Thyroid gland (tissue), 4 donors: Measurements from ENCODE around the gene TBX21.

Experiments used
- POLR2A ChIP-seq, 2 donors: fragments of 450-650 bp; IDR thresholded peaks; one replicate each; pipeline ENCODE4 v1.6.1; 2017; ENCODE audit warnings: antibody characterized with exemption in 2 of 2, mild to moderate bottlenecking in 2 of 2, moderate library complexity in 1 of 2
- TF ChIP-seq, protein P1 (sequence below), 6 experiments: fragments of 200-600 bp in 3 of 6; fragments of 450-650 bp in 3 of 6; sonication (generic) in 3 of 6; IDR thresholded peaks; one replicate each; pipeline ENCODE4 v1.5.1; 2016 to 2019; ENCODE audit warnings: antibody characterized with exemption in 6 of 6, mild to moderate bottlenecking in 2 of 6, inconsistent platforms in 1 of 6, moderate library complexity in 1 of 6

DNA sequence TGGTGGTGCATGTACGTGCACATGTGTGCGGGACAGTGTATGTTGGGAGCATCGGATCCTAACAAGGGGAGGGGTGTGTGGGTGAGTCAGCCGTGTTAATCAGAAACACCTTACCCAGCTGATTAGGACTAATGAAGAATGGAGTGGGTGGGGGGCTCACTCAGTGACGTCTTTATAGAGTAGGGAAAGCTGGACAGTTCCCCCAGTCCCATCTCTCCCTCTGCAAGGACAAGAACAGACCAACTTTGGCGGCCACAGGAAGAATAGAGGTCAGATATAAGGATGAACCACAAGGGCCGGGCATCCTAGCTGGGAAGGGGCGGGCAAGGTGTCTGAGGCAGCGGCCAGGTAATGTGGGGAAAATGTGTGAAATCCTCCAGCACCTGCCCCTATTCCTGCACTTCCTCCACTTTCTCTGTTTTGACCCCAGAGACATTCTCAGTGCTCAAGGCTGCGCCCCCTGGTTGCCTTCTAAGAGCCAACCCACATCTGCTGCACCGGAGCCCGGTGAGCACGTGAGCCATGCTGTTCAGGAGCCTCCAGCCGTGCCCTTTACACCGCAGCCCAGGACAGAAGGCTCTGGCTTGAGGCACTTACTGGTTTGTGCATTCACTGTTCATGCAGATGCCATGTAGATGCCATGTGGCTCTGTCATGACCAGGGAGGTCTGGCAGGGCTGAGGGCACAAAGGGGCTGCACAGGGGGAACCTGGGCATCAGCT lies 18.9 kb upstream of the TBX21 start:
- TF ChIP-seq, protein P1, sequence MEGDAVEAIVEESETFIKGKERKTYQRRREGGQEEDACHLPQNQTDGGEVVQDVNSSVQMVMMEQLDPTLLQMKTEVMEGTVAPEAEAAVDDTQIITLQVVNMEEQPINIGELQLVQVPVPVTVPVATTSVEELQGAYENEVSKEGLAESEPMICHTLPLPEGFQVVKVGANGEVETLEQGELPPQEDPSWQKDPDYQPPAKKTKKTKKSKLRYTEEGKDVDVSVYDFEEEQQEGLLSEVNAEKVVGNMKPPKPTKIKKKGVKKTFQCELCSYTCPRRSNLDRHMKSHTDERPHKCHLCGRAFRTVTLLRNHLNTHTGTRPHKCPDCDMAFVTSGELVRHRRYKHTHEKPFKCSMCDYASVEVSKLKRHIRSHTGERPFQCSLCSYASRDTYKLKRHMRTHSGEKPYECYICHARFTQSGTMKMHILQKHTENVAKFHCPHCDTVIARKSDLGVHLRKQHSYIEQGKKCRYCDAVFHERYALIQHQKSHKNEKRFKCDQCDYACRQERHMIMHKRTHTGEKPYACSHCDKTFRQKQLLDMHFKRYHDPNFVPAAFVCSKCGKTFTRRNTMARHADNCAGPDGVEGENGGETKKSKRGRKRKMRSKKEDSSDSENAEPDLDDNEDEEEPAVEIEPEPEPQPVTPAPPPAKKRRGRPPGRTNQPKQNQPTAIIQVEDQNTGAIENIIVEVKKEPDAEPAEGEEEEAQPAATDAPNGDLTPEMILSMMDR (IDR thresholded peaks at IDR 0.05) = no peak
- no peak for TF ChIP-seq POLR2A (IDR thresholded peaks at IDR 0.05)
